HS-5 (cell line): ENCODE measurements around the gene FBXO17.
"Not testable (repeated sequence)": the region's sequence is repeated elsewhere in the genome, so short reads cannot be mapped to it uniquely, and the experiment has no call there.

ENCODE experiments used
- DNase-seq: peaks from one replicate; pipeline ENCODE4 v3.0.0-alpha.2; 2012; ENCODE audit warnings: low read depth

Gene FBXO17

GRCh38 chr19:38979812-38980211 lies 4.3 kb upstream of the FBXO17 start:
- no peak for DNase-seq

GRCh38 chr19:38978326-38978689 lies 2.8 kb upstream of the FBXO17 start:
- no peak for DNase-seq

GRCh38 chr19:38977445-38978325 lies 2.1 kb upstream of the FBXO17 start:
- DNase-seq, result no peak

GRCh38 chr19:38975861-38976271 lies 324 bp upstream of the FBXO17 start:
- DNase-seq, result no peak

- no peak for DNase-seq
These were observed 823 bp downstream of the FBXO17 start for GRCh38 chr19:38974624-38975213.

- DNase-seq, result no peak
These were observed 3.9 kb downstream of the FBXO17 start for GRCh38 chr19:38971672-38972071.

GRCh38 chr19:38970664-38971532 lies 4.6 kb downstream of the FBXO17 start:
- DNase-seq, result no peak

- not testable (repeated sequence) for DNase-seq
These were observed 9.4 kb downstream of the FBXO17 start for GRCh38 chr19:38966149-38966548.

- DNase-seq, result no peak
These were observed 10.8 kb downstream of the FBXO17 start for GRCh38 chr19:38964738-38965137.

GRCh38 chr19:38959618-38960017 lies 15.9 kb downstream of the FBXO17 start:
- no peak for DNase-seq

- no peak for DNase-seq
These were observed 17.2 kb downstream of the FBXO17 start for GRCh38 chr19:38958301-38958700.

GRCh38 chr19:38956264-38956663 lies 19.3 kb downstream of the FBXO17 start:
- DNase-seq, result no peak

- DNase-seq, result no peak
These were observed 21.9 kb downstream of the FBXO17 start for GRCh38 chr19:38953677-38954076.

GRCh38 chr19:38952395-38953165 lies 23.0 kb downstream of the FBXO17 start:
- DNase-seq, result no peak

GRCh38 chr19:38951187-38951586 lies 24.4 kb downstream of the FBXO17 start:
- no peak for DNase-seq

GRCh38 chr19:38949580-38950367 lies 25.8 kb downstream of the FBXO17 start:
- DNase-seq, result no peak

GRCh38 chr19:38946229-38947010 lies 29.1 kb downstream of the FBXO17 start:
- DNase-seq, result no peak

GRCh38 chr19:38945562-38946228 lies 29.8 kb downstream of the FBXO17 start:
- no peak for DNase-seq

GRCh38 chr19:38944981-38945506 lies 30.5 kb downstream of the FBXO17 start:
- no peak for DNase-seq
